Upper lobe of left lung (tissue), 6 donors: ENCODE measurements around the gene PALM3. TPM values are rescaled to one million over a fixed set of nuclear protein-coding genes. Genes with fewer than 3 reads are reported as not detected.
"Not testable (repeated sequence)": the region's sequence is repeated elsewhere in the genome, so short reads cannot be mapped to it uniquely, and the experiment has no call there.

Experiments
- ATAC-seq, 2 donors: fragments of 200-7000 bp; cut with Tn5 transposase; one replicate each; pipeline ENCODE4 v1.9.1; 2022; ENCODE audit warnings: mild to moderate bottlenecking in 2 of 2, moderate library complexity in 2 of 2; ENCODE audit not compliant: low FRiP score in 2 of 2
- DNase-seq, 2 donors: peaks; one replicate each; pipeline ENCODE4 v3.0.0-alpha.2; 2019 to 2020
- H3K27ac ChIP-seq, 4 donors: fragments of 200-600 bp; sonication (generic); one replicate each; pipeline ENCODE4 v1.5.1; 2016 to 2019
- H3K27me3 ChIP-seq, 4 donors: fragments of 200-600 bp; sonication (generic); one replicate each; pipeline ENCODE4 v1.5.1; 2017 to 2019
- H3K36me3 ChIP-seq, 4 donors: fragments of 200-600 bp; sonication (generic); one replicate each; pipeline ENCODE4 v1.5.1; 2016 to 2019
- H3K4me1 ChIP-seq, 4 donors: fragments of 200-600 bp; sonication (generic); one replicate each; pipeline ENCODE4 v1.5.1; 2018 to 2019
- H3K4me3 ChIP-seq, 4 donors: fragments of 200-600 bp; sonication (generic); one replicate each; pipeline ENCODE4 v1.5.1; 2017 to 2019; ENCODE audit warnings: mild to moderate bottlenecking in 2 of 4, moderate library complexity in 1 of 4
- H3K9me3 ChIP-seq, 4 donors: fragments of 200-600 bp; sonication (generic); one replicate each; pipeline ENCODE4 v1.5.1; 2018 to 2019
- CTCF ChIP-seq, 6 experiments: fragments of 450-650 bp in 4 of 6; fragments of 200-600 bp in 2 of 6; sonication (generic) in 2 of 6; IDR thresholded peaks; one replicate each; pipeline ENCODE4 v1.5.1; 2016 to 2019; ENCODE audit warnings: antibody characterized with exemption in 6 of 6
- EP300 ChIP-seq, 4 donors: sonication (generic); formaldehyde crosslinking; IDR thresholded peaks; one replicate each; pipeline ENCODE4 v1.5.1; 2017; ENCODE audit warnings: antibody characterized with exemption in 4 of 4, control low read depth in 2 of 4
- POLR2A ChIP-seq, 4 donors: fragments of 450-650 bp; IDR thresholded peaks; one replicate each; pipeline ENCODE4 v1.5.1; 2016 to 2017; ENCODE audit warnings: antibody characterized with exemption in 4 of 4, mild to moderate bottlenecking in 2 of 4
- POLR2AphosphoS5 ChIP-seq, 2 donors: sonication (generic); formaldehyde crosslinking; IDR thresholded peaks; one replicate each; pipeline ENCODE4 v1.5.1; 2017; ENCODE audit warnings: antibody characterized with exemption in 2 of 2
- WGBS, 2 donors: methylation state at CpG; one replicate each; pipeline ENCODE4 v1.1.5; 2017 to 2018; 5-methylcytosine and 5-hydroxymethylcytosine counted together
- total RNA-seq, 6 donors: library from RNA; depleted of rRNA in 4 of 6; stranded (reverse); fragments of >200 nt in 4 of 6; gene quantifications; one replicate each; pipeline versions ENCODE4 v1.1.0 to v1.2.1, GENCODE V29; 2016 to 2021
- donor health status: DM: no; HTN: no; CAD: no; lungs with moderate emphysema.
- donor health status: DM: no; HTN: yes; CAD: no; lungs with severe emphysema.

Gene PALM3
- total RNA-seq, 6 donors from 2014 or later, result 0.15 to 123 (median 11.0) TPM

DNA sequence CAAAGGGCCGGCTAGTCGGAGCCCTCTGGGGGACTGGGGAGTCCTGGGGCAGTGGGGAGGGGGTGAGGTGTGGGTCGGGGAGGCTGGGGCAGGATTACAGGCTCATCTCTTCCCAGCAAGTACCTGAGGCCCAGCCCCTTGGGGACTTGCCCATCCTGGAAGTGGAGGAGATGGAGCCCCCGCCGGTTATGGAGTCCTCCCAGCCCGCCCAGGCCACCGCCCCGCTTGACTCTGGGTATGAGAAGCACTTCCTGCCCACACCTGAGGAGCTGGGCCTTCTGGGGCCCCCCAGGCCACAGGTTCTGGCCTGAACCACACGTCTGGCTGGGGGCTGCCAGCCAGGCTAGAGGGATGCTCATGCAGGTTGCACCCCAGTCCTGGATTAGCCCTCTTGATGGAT lies 9.9 kb downstream of the PALM3 start:
- H3K9me3 ChIP-seq, result no peaks in the 10 kb centered on the region
- TF ChIP-seq EP300 (IDR thresholded peaks at IDR 0.05), result no peak
- TF ChIP-seq POLR2A (IDR thresholded peaks at IDR 0.05), result no peak
- no peak for TF ChIP-seq POLR2AphosphoS5 (IDR thresholded peaks at IDR 0.05)
- TF ChIP-seq CTCF (IDR thresholded peaks at IDR 0.05), result no peak
- ATAC-seq (no peak), DNase-seq (peak in 1 of 2 donors; percentile 78)
- peaks cover 0 to under 1% (median 0%) of the 10 kb centered on the region in 4 donors for H3K27me3 ChIP-seq
- no peak overlapping the region for H3K27ac ChIP-seq
- H3K36me3 ChIP-seq, result peaks cover 0 to 23% (median 12%) of the 10 kb centered on the region in 4 donors
- 95 to 100% methylated on average over 1 to 7 of the region's 9 CpGs for WGBS, 2 donors
- no peak overlapping the region for H3K4me3 ChIP-seq
- peaks cover under 1 to 2% (median 1%) of the 10 kb centered on the region in 4 donors for H3K4me1 ChIP-seq

DNA sequence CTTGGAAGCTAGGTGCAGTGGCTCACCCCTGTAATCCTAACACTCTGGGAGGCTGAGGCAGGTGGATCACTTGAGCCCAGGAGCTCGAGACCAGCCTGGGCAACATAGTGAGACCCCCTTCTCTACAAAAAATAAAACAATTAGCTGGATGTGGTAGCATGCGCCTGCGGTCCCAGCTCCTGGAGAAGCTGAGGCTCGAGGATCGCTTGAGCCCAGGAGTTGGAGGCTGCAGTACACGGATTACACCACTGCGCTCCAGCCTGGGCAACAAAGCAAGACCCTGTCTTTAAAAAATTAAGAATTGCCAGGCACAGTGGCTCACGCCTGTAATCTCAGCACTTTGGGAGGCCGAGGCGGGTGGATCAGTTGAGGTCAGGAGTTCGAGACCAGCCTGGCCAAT lies 10.9 kb downstream of the PALM3 start:
- not testable (repeated sequence) for H3K27ac ChIP-seq, H3K4me1 ChIP-seq, DNase-seq, ATAC-seq, H3K27me3 ChIP-seq, H3K9me3 ChIP-seq, H3K4me3 ChIP-seq
- WGBS, 2 donors, result 89 to 92% methylated on average over 10 to 11 of the region's 11 CpGs
- H3K36me3 ChIP-seq, result peaks cover 0 to 29% (median 14%) of the 10 kb centered on the region in 4 donors

DNA sequence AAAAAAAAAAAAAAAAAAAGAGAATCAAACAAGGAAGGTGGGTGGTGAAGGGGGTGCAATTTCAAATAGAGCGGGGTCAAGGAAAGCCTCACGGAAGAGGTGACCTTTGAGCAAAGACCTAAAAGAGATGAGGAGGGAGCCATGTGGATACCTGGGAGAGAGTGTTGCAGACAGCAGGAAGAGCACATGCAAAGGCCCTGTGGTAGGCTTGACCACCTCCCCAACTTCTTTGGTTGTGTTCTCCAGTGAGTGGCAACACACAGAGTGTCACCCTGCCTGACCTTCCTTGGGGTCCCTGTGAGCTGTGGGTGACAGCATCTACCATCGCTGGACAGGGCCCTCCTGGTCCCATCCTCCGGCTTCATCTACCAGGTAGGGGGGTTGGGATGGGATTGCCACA lies 11.4 kb downstream of the PALM3 start:
- Histone ChIP-seq H3K27me3 (no peaks in the 10 kb centered on the region), H3K27ac (no peak overlapping the region)
- 92 to 99% methylated on average over 4 of the region's 4 CpGs for WGBS, 2 donors

DNA sequence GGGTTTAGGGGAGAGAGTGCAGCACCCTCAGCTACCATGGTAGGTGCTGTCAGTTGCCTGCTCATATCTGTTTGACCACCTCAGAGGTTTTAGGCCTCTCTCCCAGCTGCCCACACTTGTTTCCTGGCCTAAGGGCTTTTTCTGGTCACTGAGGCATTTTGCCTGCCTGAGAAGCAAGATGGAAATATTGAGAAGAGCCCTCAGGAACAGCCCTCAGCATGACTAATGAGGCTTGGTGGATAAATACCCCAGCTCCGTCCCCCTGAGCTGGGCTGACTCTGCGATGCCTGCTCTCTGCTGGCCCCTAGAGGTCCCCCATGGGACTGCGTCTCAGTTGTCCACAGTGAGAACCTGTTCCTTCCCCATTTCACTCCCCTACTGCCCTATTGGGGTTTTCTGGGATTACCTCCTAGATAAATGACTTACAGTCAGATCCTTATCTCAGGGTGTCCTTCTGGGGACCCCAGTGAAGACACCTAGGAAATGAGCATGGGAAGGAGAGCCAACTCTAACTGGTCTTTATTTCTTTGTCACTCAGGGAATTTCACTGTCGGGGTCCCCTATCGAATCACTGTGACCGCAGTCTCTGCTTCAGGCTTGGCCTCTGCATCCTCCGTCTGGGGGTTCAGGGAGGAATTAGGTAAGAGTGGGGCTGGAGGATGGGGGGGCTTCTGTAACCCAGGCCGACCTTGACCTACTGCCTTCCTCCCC lies 13.3 kb downstream of the PALM3 start:
- Histone ChIP-seq H3K9me3 (no peaks in the 10 kb centered on the region), H3K4me3 (no peak overlapping the region), H3K27ac (no peak overlapping the region), H3K4me1 (no peaks in the 10 kb centered on the region), H3K27me3 (no peaks in the 10 kb centered on the region), H3K36me3 (peaks cover 0 to 29% (median 15%) of the 10 kb centered on the region in 4 donors)
- DNase-seq, result peak in 1 of 2 donors; percentile 74
- ATAC-seq, result peak; percentile 83 to 84
- 71 to 76% methylated on average over 8 of the region's 8 CpGs for WGBS, 2 donors
- peak; percentile 67 to 93 (median 74) for TF ChIP-seq CTCF (IDR thresholded peaks at IDR 0.05)
- TF ChIP-seq POLR2AphosphoS5 (IDR thresholded peaks at IDR 0.05), result no peak
- TF ChIP-seq POLR2A (IDR thresholded peaks at IDR 0.05), result no peak

More for the DNA sequence above, 11.4 kb downstream of the PALM3 start:
- DNase-seq (no peak), ATAC-seq (no peak)
- Histone ChIP-seq H3K4me3 (no peak overlapping the region), H3K4me1 (no peaks in the 10 kb centered on the region), H3K9me3 (no peaks in the 10 kb centered on the region), H3K36me3 (peaks cover 0 to 29% (median 14%) of the 10 kb centered on the region in 4 donors)
- no peak for TF ChIP-seq POLR2A (IDR thresholded peaks at IDR 0.05)
- TF ChIP-seq EP300 (IDR thresholded peaks at IDR 0.05), result no peak
- no peak for TF ChIP-seq POLR2AphosphoS5 (IDR thresholded peaks at IDR 0.05)
- TF ChIP-seq CTCF (IDR thresholded peaks at IDR 0.05), result no peak

DNA sequence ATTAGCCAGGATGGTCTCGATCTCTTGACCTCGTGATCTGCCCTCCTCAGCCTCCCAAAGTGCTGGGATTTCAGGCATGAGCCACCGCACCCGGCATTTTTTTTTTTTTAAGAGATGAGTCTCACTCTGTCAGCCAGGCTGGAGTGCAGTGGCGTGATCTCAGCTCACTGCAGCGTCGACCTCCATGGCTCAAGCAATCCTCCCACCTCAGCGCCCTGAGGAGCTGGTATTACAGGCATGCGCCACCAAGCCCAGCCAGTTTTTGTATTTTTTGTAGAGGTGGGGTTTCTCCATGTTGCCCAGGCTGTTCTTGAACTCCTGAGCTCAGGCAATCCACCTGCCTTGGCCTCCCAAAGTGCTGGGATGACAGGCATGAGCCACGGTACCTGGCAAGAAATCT lies 14.0 kb downstream of the PALM3 start:
- not testable (repeated sequence) for H3K4me3 ChIP-seq, DNase-seq, H3K27me3 ChIP-seq, H3K4me1 ChIP-seq, ATAC-seq, H3K9me3 ChIP-seq, H3K27ac ChIP-seq
- peaks cover 0 to 29% (median 17%) of the 10 kb centered on the region in 4 donors for H3K36me3 ChIP-seq
- WGBS, 2 donors, result 96 to 99% methylated on average over 9 to 10 of the region's 10 CpGs
